Lung (tissue), 12 donors: Measurements from ENCODE around the gene SPINDOC. TPM values are rescaled to one million over a fixed set of nuclear protein-coding genes. Genes with fewer than 3 reads are reported as not detected.
A peak's percentile ranks its signal among the peaks of the same experiment; 100 is the strongest.

Experiments used
- ATAC-seq: fragments of 200-7000 bp; cut with Tn5 transposase; one replicate; pipeline ENCODE4 v1.9.1; 2020; ENCODE audit warnings: moderate number of reproducible peaks; ENCODE audit not compliant: insufficient read depth, low FRiP score
- DNase-seq, 3 donors: peaks; one replicate each; pipeline ENCODE4 v3.0.0-alpha.2; 2013 to 2017
- H3K27ac ChIP-seq, 2 donors: one replicate each; pipeline ENCODE4 v1.5.1; 2013; ENCODE audit warnings: mild to moderate bottlenecking in 2 of 2, moderate library complexity in 2 of 2, control low read depth in 1 of 2, inconsistent platforms in 1 of 2, low read depth in 1 of 2, low read length in 1 of 2
- H3K27me3 ChIP-seq, 3 donors: one replicate each; pipeline ENCODE4 v1.5.1; 2013; ENCODE audit warnings: low read length in 2 of 3; ENCODE audit not compliant: control insufficient read depth in 3 of 3, insufficient read depth in 3 of 3
- H3K36me3 ChIP-seq, 4 donors: one replicate each; pipeline ENCODE4 v1.5.1; 2013; ENCODE audit warnings: low read length in 4 of 4, mild to moderate bottlenecking in 1 of 4, moderate library complexity in 1 of 4; ENCODE audit not compliant: control insufficient read depth in 4 of 4, insufficient read depth in 4 of 4
- H3K4me1 ChIP-seq, 5 donors: one replicate each; pipeline ENCODE4 v1.5.1; 2013; ENCODE audit warnings: low read length in 5 of 5, mild to moderate bottlenecking in 2 of 5, moderate library complexity in 1 of 5; ENCODE audit not compliant: control insufficient read depth in 5 of 5, insufficient read depth in 5 of 5
- H3K4me3 ChIP-seq: one replicate; pipeline ENCODE4 v1.5.1; 2013; ENCODE audit warnings: mild to moderate bottlenecking, control low read depth, moderate library complexity
- H3K9ac ChIP-seq, 2 donors: one replicate each; pipeline ENCODE4 v1.5.1; 2013; ENCODE audit warnings: low read length in 2 of 2, control low read depth in 1 of 2; ENCODE audit not compliant: insufficient read depth in 1 of 2
- H3K9me3 ChIP-seq, 4 donors: one replicate each; pipeline ENCODE4 v1.5.1; 2013; ENCODE audit warnings: low read length in 3 of 4, mild to moderate bottlenecking in 1 of 4, moderate library complexity in 1 of 4; ENCODE audit not compliant: control insufficient read depth in 4 of 4, insufficient read depth in 3 of 4
- CTCF ChIP-seq: IDR thresholded peaks from 2 replicates; pipeline ENCODE4 v1.5.1; 2012; ENCODE audit warnings: mild to moderate bottlenecking; ENCODE audit errors: control extremely low read depth, extremely low read depth
- WGBS, 2 donors: extraction: QIAGEN DNeasy Blood & Tissue Kit; methylation state at CpG; one replicate each; pipeline ENCODE4 v1.1.7; 2013; 5-methylcytosine and 5-hydroxymethylcytosine counted together
- polyA plus RNA-seq, 2 donors: library from polyadenylated mRNA; stranded (reverse); fragments of 200-250 nt; gene quantifications; one replicate each; pipeline ENCODE4 v1.2.1, GENCODE V29; 2013
- total RNA-seq, 2 donors: library from RNA; depleted of rRNA in 1 of 2; stranded (reverse); fragments of >200 nt in 1 of 2; gene quantifications; one replicate each; pipeline ENCODE4 v1.2.1, GENCODE V29; 2014 to 2021
- donor health status: control.
- donor health status: control.
- donor health status: Bipolar disorder and iron deficiency.
- donor health status: healthy.
- donor health status: DM: yes; HTN: yes; CAD: no.

Gene SPINDOC
- total and polyA plus RNA-seq, 4 donors: 9.9 to 23.9 (median 14.2) TPM

GRCh38 chr11:63829823-63830489 lies 16.7 kb downstream of the SPINDOC start:
- H3K4me3 ChIP-seq: no peak overlapping the region
- 79 to 86% methylated on average over 8 of the region's 8 CpGs for WGBS, 2 donors
- no peak overlapping the region for H3K9ac ChIP-seq
- no peaks in the 10 kb centered on the region for H3K9me3 ChIP-seq
- TF ChIP-seq CTCF: no peak
- ATAC-seq: no peak
- no peaks in the 10 kb centered on the region for H3K4me1 ChIP-seq
- DNase-seq: peak; percentile 66 to 71 (median 69)
- H3K27me3 ChIP-seq: no peaks in the 10 kb centered on the region
- H3K36me3 ChIP-seq: peaks cover 0 to 19% (median 11%) of the 10 kb centered on the region in 4 donors
- no peak overlapping the region for H3K27ac ChIP-seq

GRCh38 chr11:63831326-63831725 lies 18.1 kb downstream of the SPINDOC start:
- no peak overlapping the region for H3K4me3 ChIP-seq
- DNase-seq (no peak), ATAC-seq (no peak)
- H3K4me1 ChIP-seq: no peaks in the 10 kb centered on the region
- no peak overlapping the region for H3K9ac ChIP-seq
- WGBS, 2 donors: 72 to 87% methylated on average over 7 of the region's 7 CpGs
- H3K27me3 ChIP-seq: no peaks in the 10 kb centered on the region
- H3K36me3 ChIP-seq: peaks cover 0 to 16% (median 6%) of the 10 kb centered on the region in 4 donors
- no peaks in the 10 kb centered on the region for H3K9me3 ChIP-seq
- no peak overlapping the region for H3K27ac ChIP-seq
- TF ChIP-seq CTCF: no peak

- 28 to 45% methylated on average over 2 of the region's 2 CpGs for WGBS, 2 donors
- no peak for TF ChIP-seq CTCF
- no peak for ATAC-seq
- Histone ChIP-seq H3K27me3 (no peaks in the 10 kb centered on the region), H3K9ac (no peak overlapping the region), H3K4me1 (peaks cover 0 to 1% (median 0%) of the 10 kb centered on the region in 5 donors), H3K27ac (no peak overlapping the region), H3K36me3 (peaks cover 0 to 6% (median 2%) of the 10 kb centered on the region in 4 donors), H3K9me3 (no peaks in the 10 kb centered on the region), H3K4me3 (no peak overlapping the region)
- no peak for DNase-seq
Observed at GRCh38 chr11:63832336-63832735, 19.1 kb downstream of the SPINDOC start.

GRCh38 chr11:63833048-63833447 lies 19.8 kb downstream of the SPINDOC start:
- Histone ChIP-seq H3K4me3 (no peak overlapping the region), H3K4me1 (peaks cover 0 to 5% (median 1%) of the 10 kb centered on the region in 5 donors), H3K27me3 (no peaks in the 10 kb centered on the region), H3K9me3 (no peaks in the 10 kb centered on the region), H3K36me3 (peaks cover 0 to 5% (median 2%) of the 10 kb centered on the region in 4 donors), H3K27ac (no peak overlapping the region), H3K9ac (no peak overlapping the region)
- ATAC-seq (no peak), DNase-seq (no peak)
- no peak for TF ChIP-seq CTCF
- WGBS, 2 donors: 100% methylated on average over 2 of the region's 2 CpGs
